ENCODE data around the gene UVRAG.
A peak's percentile ranks its signal among the peaks of the same experiment; 100 is the strongest.

- TF ChIP-seq, protein P1, sequence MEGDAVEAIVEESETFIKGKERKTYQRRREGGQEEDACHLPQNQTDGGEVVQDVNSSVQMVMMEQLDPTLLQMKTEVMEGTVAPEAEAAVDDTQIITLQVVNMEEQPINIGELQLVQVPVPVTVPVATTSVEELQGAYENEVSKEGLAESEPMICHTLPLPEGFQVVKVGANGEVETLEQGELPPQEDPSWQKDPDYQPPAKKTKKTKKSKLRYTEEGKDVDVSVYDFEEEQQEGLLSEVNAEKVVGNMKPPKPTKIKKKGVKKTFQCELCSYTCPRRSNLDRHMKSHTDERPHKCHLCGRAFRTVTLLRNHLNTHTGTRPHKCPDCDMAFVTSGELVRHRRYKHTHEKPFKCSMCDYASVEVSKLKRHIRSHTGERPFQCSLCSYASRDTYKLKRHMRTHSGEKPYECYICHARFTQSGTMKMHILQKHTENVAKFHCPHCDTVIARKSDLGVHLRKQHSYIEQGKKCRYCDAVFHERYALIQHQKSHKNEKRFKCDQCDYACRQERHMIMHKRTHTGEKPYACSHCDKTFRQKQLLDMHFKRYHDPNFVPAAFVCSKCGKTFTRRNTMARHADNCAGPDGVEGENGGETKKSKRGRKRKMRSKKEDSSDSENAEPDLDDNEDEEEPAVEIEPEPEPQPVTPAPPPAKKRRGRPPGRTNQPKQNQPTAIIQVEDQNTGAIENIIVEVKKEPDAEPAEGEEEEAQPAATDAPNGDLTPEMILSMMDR (IDR thresholded peaks at IDR 0.05): peak; percentile 92 to 97 (median 95)
- TF ChIP-seq POLR2A (IDR thresholded peaks at IDR 0.05) (no peak), EP300 (IDR thresholded peaks at IDR 0.05) (peak in 1 of 2 donors; percentile 37)
Measured at GRCh38 chr11:76152086-76152681, 337.2 kb downstream of the UVRAG start.

Data from tibial nerve (tissue), 4 donors.